SK-N-SH (cell line): Measurements from ENCODE around the gene UNC79. TPM values are rescaled to one million over a fixed set of nuclear protein-coding genes. Genes with fewer than 3 reads are reported as not detected.

Experiments
- CTCF ChIA-PET: fragments of 300-600, 350-600 bp; formaldehyde crosslinking; extraction: SDS; loops from one replicate; lab custom pipeline; 2021; lab: Yijun Ruan, JAX
- POLR2A ChIA-PET: fragments of 350-600 bp; sonication (Branson Sonifier 250); formaldehyde crosslinking; extraction: SDS; loops from one replicate; lab custom pipeline; 2020; ENCODE audit warnings: antibody characterized with exemption, inconsistent platforms; lab: Yijun Ruan, JAX
- DNase-seq: peaks from one replicate; pipeline ENCODE4 v3.0.0; 2012
- H2AFZ ChIP-seq: fragments of 200-600 bp; sonication (generic); 2 replicates; pipeline ENCODE4 v1.8.1; 2016; ENCODE audit warnings: antibody characterized with exemption, mild to moderate bottlenecking, low read depth
- H3F3A ChIP-seq: fragments of 200-600 bp; sonication (generic); replicated peaks from 2 replicates; pipeline ENCODE3; 2016; ENCODE audit warnings: antibody characterized with exemption, mild to moderate bottlenecking; ENCODE audit not compliant: insufficient read depth
- H3K27ac ChIP-seq, 2 experiments: fragments of 200-500 bp in 1 of 2; fragments of 200-600 bp in 1 of 2; sonication (Bioruptor generic) in 1 of 2; sonication (generic), shearing (Covaris generic) in 1 of 2; 2 replicates each; pipeline versions ENCODE4 v1.5.1 to v1.6.1; 2014 to 2016; ENCODE audit warnings: low read depth in 2 of 2, inconsistent platforms in 1 of 2, low read length in 1 of 2, mild to moderate bottlenecking in 1 of 2, mixed read lengths in 1 of 2
- H3K27me3 ChIP-seq: fragments of 200-600 bp; sonication (generic), shearing (Covaris generic); 2 replicates; pipeline ENCODE4 v1.6.1; 2016; ENCODE audit warnings: mixed run types; ENCODE audit not compliant: insufficient read depth
- H3K36me3 ChIP-seq, 2 experiments: fragments of 200-500 bp in 1 of 2; fragments of 200-600 bp in 1 of 2; sonication (Bioruptor generic) in 1 of 2; sonication (generic) in 1 of 2; replicated peaks in 1 of 2; 2 replicates each; pipeline versions ENCODE3 to v1.5.1; 2014 to 2016; ENCODE audit warnings: low read length in 1 of 2, mild to moderate bottlenecking in 1 of 2; ENCODE audit not compliant: insufficient read depth in 2 of 2, control insufficient read depth in 1 of 2
- H3K4me1 ChIP-seq, 2 experiments: fragments of 200-500 bp in 1 of 2; fragments of 200-600 bp in 1 of 2; sonication (Bioruptor generic) in 1 of 2; sonication (generic), shearing (Covaris generic) in 1 of 2; 2 replicates each; pipeline versions ENCODE4 v1.5.1 to v1.6.1; 2014 to 2016; ENCODE audit warnings: low read depth in 1 of 2, low read length in 1 of 2, mixed run types in 1 of 2; ENCODE audit not compliant: insufficient read depth in 2 of 2, control insufficient read depth in 1 of 2
- H3K4me2 ChIP-seq: fragments of 200-600 bp; sonication (generic), shearing (Covaris generic); 2 replicates; pipeline ENCODE4 v1.6.1; 2017; ENCODE audit warnings: mixed run types
- H3K4me3 ChIP-seq, 2 experiments: fragments of 200-500 bp in 1 of 2; fragments of 200-600 bp in 1 of 2; sonication (Bioruptor generic) in 1 of 2; sonication (generic), shearing (Covaris generic) in 1 of 2; 2 replicates each; pipeline versions ENCODE4 v1.5.1 to v1.8.1; 2014 to 2016; ENCODE audit warnings: low read depth in 2 of 2, inconsistent platforms in 1 of 2, low read length in 1 of 2, mild to moderate bottlenecking in 1 of 2, mixed read lengths in 1 of 2, moderate library complexity in 1 of 2
- H3K79me2 ChIP-seq: fragments of 200-600 bp; sonication (generic); 2 replicates; pipeline ENCODE4 v1.8.1; 2017; ENCODE audit warnings: mild to moderate bottlenecking; ENCODE audit not compliant: insufficient read depth
- H3K9ac ChIP-seq: fragments of 200-600 bp; sonication (generic); 2 replicates; pipeline ENCODE4 v1.6.1; 2017; ENCODE audit warnings: mixed run types
- H3K9me2 ChIP-seq: fragments of 200-600 bp; sonication (generic); 2 replicates; pipeline ENCODE4 v1.6.1; 2017; ENCODE audit warnings: mixed run types
- H3K9me3 ChIP-seq: fragments of 200-600 bp; sonication (generic); 2 replicates; pipeline ENCODE4 v1.6.1; 2017; ENCODE audit warnings: mixed run types, mild to moderate bottlenecking, moderate library complexity
- H4K20me1 ChIP-seq: fragments of 200-600 bp; sonication (generic); 2 replicates; pipeline ENCODE4 v1.6.1; 2017; ENCODE audit warnings: mild to moderate bottlenecking, mixed run types; ENCODE audit not compliant: insufficient read depth
- CHD2 ChIP-seq: fragments of 150-350 bp; IDR thresholded peaks from 2 replicates; pipeline ENCODE4 v1.6.1; 2018; ENCODE audit warnings: low read length; ENCODE audit not compliant: partially characterized antibody
- ELF1 ChIP-seq: IDR thresholded peaks from 2 replicates; pipeline ENCODE4 v1.4.0; 2012
- EP300 ChIP-seq, 2 experiments: IDR thresholded peaks; 2 replicates each; pipeline versions ENCODE4 v1.4.0 to v1.6.1; 2012; ENCODE audit warnings: borderline replicate concordance in 1 of 2, low read depth in 1 of 2, low read length in 1 of 2
- FOSL2 ChIP-seq: IDR thresholded peaks from 2 replicates; pipeline ENCODE4 v1.4.0; 2012; ENCODE audit warnings: low read depth, mild to moderate bottlenecking, moderate library complexity, borderline replicate concordance
- GATA2 ChIP-seq: sonication (generic); formaldehyde crosslinking; IDR thresholded peaks from 2 replicates; pipeline ENCODE4 v1.5.0; 2020; ENCODE audit warnings: mild to moderate bottlenecking, missing genetic modification reagents
- MAX ChIP-seq: IDR thresholded peaks from 2 replicates; pipeline ENCODE4 v1.4.0; 2012; ENCODE audit warnings: low read depth
- MXI1 ChIP-seq: IDR thresholded peaks from 2 replicates; pipeline ENCODE4 v1.6.1; 2012; ENCODE audit warnings: mild to moderate bottlenecking, low read depth, low read length, improper control_type of control experiment
- NFIC ChIP-seq: IDR thresholded peaks from 2 replicates; pipeline ENCODE4 v1.4.0; 2012; ENCODE audit warnings: borderline replicate concordance
- NRF1 ChIP-seq: IDR thresholded peaks from 2 replicates; pipeline ENCODE4 v1.6.1; 2012; ENCODE audit warnings: low read depth, mild to moderate bottlenecking, low read length
- POLR2AphosphoS5 ChIP-seq: IDR thresholded peaks from 2 replicates; pipeline ENCODE4 v1.6.1; 2012; ENCODE audit warnings: low read depth, low read length
- RAD21 ChIP-seq: IDR thresholded peaks from 2 replicates; pipeline ENCODE4 v1.6.1; 2012; ENCODE audit warnings: mild to moderate bottlenecking, low read length
- RCOR1 ChIP-seq: fragments of 150-350 bp; IDR thresholded peaks from 2 replicates; pipeline ENCODE4 v1.6.1; 2017; ENCODE audit warnings: antibody characterized with exemption, low read length
- RXRA ChIP-seq: IDR thresholded peaks from 2 replicates; pipeline ENCODE4 v1.4.0; 2012; ENCODE audit warnings: low read depth, mild to moderate bottlenecking, borderline replicate concordance
- SIN3A ChIP-seq: IDR thresholded peaks from 2 replicates; pipeline ENCODE4 v1.6.1; 2012; ENCODE audit warnings: low read depth, mild to moderate bottlenecking, low read length, moderate library complexity, borderline replicate concordance
- SMC3 ChIP-seq: IDR thresholded peaks from 2 replicates; pipeline ENCODE4 v1.6.1; 2012; ENCODE audit warnings: low read depth, low read length, improper control_type of control experiment
- TAF1 ChIP-seq: IDR thresholded peaks from 2 replicates; pipeline ENCODE4 v1.6.1; 2012; ENCODE audit warnings: low read depth, mild to moderate bottlenecking, low read length, moderate library complexity, borderline replicate concordance
- TEAD4 ChIP-seq: IDR thresholded peaks from 2 replicates; pipeline ENCODE4 v1.4.0; 2012; ENCODE audit warnings: mild to moderate bottlenecking, borderline replicate concordance; ENCODE audit not compliant: insufficient read depth
- USF2 ChIP-seq: fragments of 150-350 bp; IDR thresholded peaks from 2 replicates; pipeline ENCODE4 v1.6.1; 2017; ENCODE audit warnings: antibody characterized with exemption, low read length, low read depth, borderline replicate concordance
- YY1 ChIP-seq: IDR thresholded peaks from 2 replicates; pipeline ENCODE4 v1.4.0; 2012; ENCODE audit warnings: low read depth, mild to moderate bottlenecking
- WGBS: methylation state at CpG from one replicate; pipeline ENCODE4 v1.1.6; 2017; ENCODE audit warnings: low lambda C conversion rate; 5-methylcytosine and 5-hydroxymethylcytosine counted together
- polyA plus RNA-seq, 3 experiments: library from polyadenylated mRNA; depleted of rRNA; stranded (reverse); fragments of >200 nt; gene quantifications; 2 replicates each; pipeline ENCODE4 v1.2.3, GENCODE V29; 2012

UNC79 gene
- polyA plus RNA-seq, 1 of the 3 experiments (the other 2 are of a cell fraction): 0.10 TPM

DNA sequence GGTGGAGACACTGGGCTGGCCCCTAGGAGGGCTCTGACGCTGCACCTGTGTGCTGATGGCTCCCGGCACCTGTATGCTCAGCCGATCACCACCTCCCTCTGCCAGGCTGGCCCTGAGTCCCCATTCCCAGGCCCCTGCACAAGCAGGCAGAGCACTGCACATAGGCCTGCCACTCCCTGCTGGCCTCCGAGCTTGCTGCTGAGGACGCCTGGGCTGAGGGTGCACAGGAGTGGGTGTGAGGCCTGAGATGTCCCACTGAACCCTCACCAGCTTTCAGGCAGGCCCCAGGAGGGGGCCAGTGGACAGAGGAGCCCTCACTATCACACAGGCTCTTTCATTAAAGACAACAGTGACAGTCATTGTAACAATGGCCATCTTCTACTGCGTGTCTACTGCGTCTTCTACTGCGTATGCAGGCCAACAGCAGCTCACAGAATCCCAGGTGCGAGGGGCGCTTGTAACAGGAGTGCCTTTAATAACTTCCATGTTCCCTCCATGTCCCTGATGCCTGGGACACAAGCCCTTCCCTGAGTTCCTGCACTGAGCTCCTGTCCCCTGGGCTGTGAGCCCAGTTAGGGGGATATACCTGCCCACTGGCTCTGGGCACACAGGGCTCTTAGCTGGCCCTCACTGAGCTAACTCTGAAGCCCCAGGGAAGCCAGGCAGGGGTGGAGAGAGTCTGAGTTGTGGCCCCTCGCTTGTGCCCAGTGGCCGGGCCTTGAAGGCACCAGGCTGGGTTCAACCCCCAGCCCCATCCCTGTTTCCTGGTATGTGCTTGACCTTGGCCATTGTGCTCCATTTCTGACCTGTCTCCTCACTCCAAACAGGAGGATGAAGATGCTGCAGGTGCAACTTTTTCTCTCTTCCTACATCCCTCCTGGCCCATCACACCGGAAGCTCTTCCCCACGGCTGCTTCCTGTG is 286.3 kb downstream of the UNC79 start:
- no peak overlapping the region for H3K4me3 ChIP-seq
- H2AFZ ChIP-seq: no peak overlapping the region
- H3K27ac ChIP-seq: no peak overlapping the region; a peak in 1 of 4 replicates
- no peaks in the 10 kb centered on the region for H4K20me1 ChIP-seq
- no peaks in the 10 kb centered on the region for H3K36me3 ChIP-seq
- POLR2A ChIA-PET: no interaction called here
- H3K4me1 ChIP-seq: peaks cover 0 to 9% of the 10 kb centered on the region in 2 experiments; a peak in 1 of 4 replicates
- H3K9ac ChIP-seq: no peak overlapping the region
- WGBS: 54% methylated on average over 8 of the region's 14 CpGs
- no peaks in the 10 kb centered on the region for H3K79me2 ChIP-seq
- no peak for TF ChIP-seq FOSL2
- no peak for TF ChIP-seq RAD21
- no peak for TF ChIP-seq RXRA
- TF ChIP-seq TAF1: no peak
- TF ChIP-seq NRF1: no peak
- no peak for TF ChIP-seq TEAD4
- no peak for TF ChIP-seq MXI1
- no peak for TF ChIP-seq POLR2AphosphoS5
- no peak for TF ChIP-seq GATA2 (CRISPR knock-in tag)
- no peak for TF ChIP-seq SMC3
- TF ChIP-seq USF2: no peak
- no peak for TF ChIP-seq EP300 (IDR thresholded peaks at IDR 0.05; ENCODE audit: borderline replicate concordance in 1 of 2, low read depth in 1 of 2, low read length in 1 of 2)
- no peak for TF ChIP-seq MAX
- no peak for TF ChIP-seq NFIC
- TF ChIP-seq RCOR1: no peak
- no peak for TF ChIP-seq CHD2
- no peak for TF ChIP-seq ELF1
- no peak for TF ChIP-seq YY1
- TF ChIP-seq SIN3A: no peak
- H3K27me3 ChIP-seq: no peaks in the 10 kb centered on the region
- H3K9me3 ChIP-seq: no peaks in the 10 kb centered on the region
- peak; percentile 28 for DNase-seq
- no peak overlapping the region for H3K4me2 ChIP-seq
- H3F3A ChIP-seq: no peaks in the 10 kb centered on the region
- no peaks in the 10 kb centered on the region for H3K9me2 ChIP-seq
- CTCF ChIA-PET: interaction anchor here (1.1 to 2.4 kb wide), 4 partner anchors 25 to 187 kb away, joined by 3 to 10 read pairs (median 6); no protein-coding TSS in a partner anchor
